Measurements from ENCODE around the gene BICRA.
A peak's percentile ranks its signal among the peaks of the same experiment; 100 is the strongest.

GRCh38 chr19:47697863-47698609 lies 89.1 kb downstream of the BICRA start:
- TF ChIP-seq, protein P1, sequence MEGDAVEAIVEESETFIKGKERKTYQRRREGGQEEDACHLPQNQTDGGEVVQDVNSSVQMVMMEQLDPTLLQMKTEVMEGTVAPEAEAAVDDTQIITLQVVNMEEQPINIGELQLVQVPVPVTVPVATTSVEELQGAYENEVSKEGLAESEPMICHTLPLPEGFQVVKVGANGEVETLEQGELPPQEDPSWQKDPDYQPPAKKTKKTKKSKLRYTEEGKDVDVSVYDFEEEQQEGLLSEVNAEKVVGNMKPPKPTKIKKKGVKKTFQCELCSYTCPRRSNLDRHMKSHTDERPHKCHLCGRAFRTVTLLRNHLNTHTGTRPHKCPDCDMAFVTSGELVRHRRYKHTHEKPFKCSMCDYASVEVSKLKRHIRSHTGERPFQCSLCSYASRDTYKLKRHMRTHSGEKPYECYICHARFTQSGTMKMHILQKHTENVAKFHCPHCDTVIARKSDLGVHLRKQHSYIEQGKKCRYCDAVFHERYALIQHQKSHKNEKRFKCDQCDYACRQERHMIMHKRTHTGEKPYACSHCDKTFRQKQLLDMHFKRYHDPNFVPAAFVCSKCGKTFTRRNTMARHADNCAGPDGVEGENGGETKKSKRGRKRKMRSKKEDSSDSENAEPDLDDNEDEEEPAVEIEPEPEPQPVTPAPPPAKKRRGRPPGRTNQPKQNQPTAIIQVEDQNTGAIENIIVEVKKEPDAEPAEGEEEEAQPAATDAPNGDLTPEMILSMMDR (IDR thresholded peaks at IDR 0.05; ENCODE audit: borderline replicate concordance, extremely low read depth, low read length, poor library complexity, severe bottlenecking), result peak; percentile 97
- no peak for TF ChIP-seq EZH2 (IDR thresholded peaks at IDR 0.05; ENCODE audit: borderline replicate concordance, low read depth, low read length, severe bottlenecking)

Data from DND-41 (cell line).